Immature natural killer cell (primary cell): ENCODE data around the gene RIPOR1. TPM values are rescaled to one million over a fixed set of nuclear protein-coding genes. Genes with fewer than 3 reads are reported as not detected.
"Not testable (repeated sequence)": the region's sequence is repeated elsewhere in the genome, so short reads cannot be mapped to it uniquely, and the experiment has no call there.

Experiments
- DNase-seq, 3 donors: peaks; one replicate each; pipeline ENCODE4 v3.0.0; 2022; ENCODE audit warnings: mixed read lengths in 1 of 3
- H3K27ac Mint-ChIP-seq, 6 donors: one replicate each; pipeline ENCODE4 v1.8.0; 2020; ENCODE audit warnings: mixed read lengths in 6 of 6, mild to moderate bottlenecking in 5 of 6, inconsistent platforms in 4 of 6, moderate library complexity in 3 of 6
- H3K27me3 Mint-ChIP-seq, 3 donors: one replicate each; pipeline ENCODE4 v1.8.0; 2020 to 2021; ENCODE audit warnings: low read depth in 3 of 3, mild to moderate bottlenecking in 3 of 3, mixed read lengths in 3 of 3, moderate library complexity in 3 of 3, inconsistent platforms in 1 of 3
- H3K36me3 Mint-ChIP-seq, 3 donors: one replicate each; pipeline ENCODE4 v1.8.0; 2020; ENCODE audit warnings: mixed read lengths in 3 of 3, inconsistent platforms in 2 of 3, mild to moderate bottlenecking in 2 of 3
- H3K4me1 Mint-ChIP-seq, 2 donors: one replicate each; pipeline ENCODE4 v1.8.0; 2020; ENCODE audit warnings: inconsistent platforms in 2 of 2, mild to moderate bottlenecking in 2 of 2, mixed read lengths in 2 of 2, moderate library complexity in 1 of 2
- H3K4me3 Mint-ChIP-seq, 5 donors: one replicate each; pipeline ENCODE4 v1.8.0; 2020; ENCODE audit warnings: mild to moderate bottlenecking in 5 of 5, mixed read lengths in 5 of 5, inconsistent platforms in 3 of 5, moderate library complexity in 3 of 5
- H3K9me3 Mint-ChIP-seq, 6 donors: one replicate each; pipeline ENCODE4 v1.8.0; 2020; ENCODE audit warnings: mild to moderate bottlenecking in 6 of 6, mixed read lengths in 6 of 6, inconsistent platforms in 4 of 6, moderate library complexity in 3 of 6
- polyA plus RNA-seq, 3 donors: library from polyadenylated mRNA; unstranded; fragments of 300-500 nt; fragmentation: Illumina TruSeq; gene quantifications; one replicate each; pipeline ENCODE4 v1.2.3, GENCODE V29; 2021

RIPOR1 gene
- polyA plus RNA-seq: 1 to 10 TPM; 2.0 to 7.5 (median 3.3) TPM

GRCh38 chr16:67528222-67528869 lies at the start of gene RIPOR1:
Gene RIPOR1, plus strand, starts transcription at chr16:67528829. Its CDS starts 9,618 bp downstream, at chr16:67538447.
- Mint-ChIP-seq H3K36me3 (no peaks in the 10 kb centered on the region), H3K27ac (peak within 1 kb of the TSS in 5 of 6 donors; percentile 77 to 88 (median 83)), H3K4me3 (peak within 1 kb of the TSS; percentile 85 to 95 (median 87)), H3K9me3 (no peaks in the 10 kb centered on the region), H3K4me1 (peaks cover 20 to 22% of the 10 kb centered on the region in 2 donors), H3K27me3 (peaks cover 0 to 10% (median 6%) of the 10 kb centered on the region in 3 donors)
- DNase-seq: peak in 2 of 3 donors; percentile 36 to 41

- peaks cover 0 to 4% (median 0%) of the 10 kb centered on the region in 3 donors for H3K36me3 Mint-ChIP-seq
- H3K4me1 Mint-ChIP-seq: peaks cover 48 to 56% of the 10 kb centered on the region in 2 donors
- H3K4me3 Mint-ChIP-seq: peak within 1 kb of the TSS; percentile 98 to 100 (median 99)
- no peaks in the 10 kb centered on the region for H3K9me3 Mint-ChIP-seq
- H3K27ac Mint-ChIP-seq: peak within 1 kb of the TSS; percentile 96 to 100 (median 100)
- peaks cover 9 to 19% (median 12%) of the 10 kb centered on the region in 3 donors for H3K27me3 Mint-ChIP-seq
- peak; percentile 99 for DNase-seq
Observed at GRCh38 chr16:67480833-67481560, 47.6 kb upstream of the RIPOR1 start, which contains the start of gene ATP6V0D1. Gene ATP6V0D1, minus strand, starts transcription at chr16:67481157. Its CDS starts 71 bp downstream, at chr16:67481086.

GRCh38 chr16:67481561-67482232 lies 46.9 kb upstream of the RIPOR1 start:
- Mint-ChIP-seq H3K27ac (peak overlapping the region; percentile 96 to 100 (median 100)), H3K9me3 (no peaks in the 10 kb centered on the region), H3K4me3 (peak overlapping the region; percentile 98 to 100 (median 99)), H3K36me3 (peaks cover 0 to 4% (median 0%) of the 10 kb centered on the region in 3 donors), H3K4me1 (peaks cover 46 to 50% of the 10 kb centered on the region in 2 donors), H3K27me3 (peaks cover 9 to 19% (median 12%) of the 10 kb centered on the region in 3 donors)
- DNase-seq: peak in 2 of 3 donors; percentile 6 to 9

- H3K4me3 Mint-ChIP-seq: peak overlapping the region; percentile 98 to 100 (median 99)
- peaks cover 45 to 46% of the 10 kb centered on the region in 2 donors for H3K4me1 Mint-ChIP-seq
- peaks cover 9 to 19% (median 12%) of the 10 kb centered on the region in 3 donors for H3K27me3 Mint-ChIP-seq
- H3K36me3 Mint-ChIP-seq: peaks cover 0 to 4% (median 0%) of the 10 kb centered on the region in 3 donors
- H3K9me3 Mint-ChIP-seq: no peaks in the 10 kb centered on the region
- no peak for DNase-seq
- H3K27ac Mint-ChIP-seq: peak overlapping the region; percentile 96 to 100 (median 100)
Observed at GRCh38 chr16:67482233-67482924, 46.2 kb upstream of the RIPOR1 start.

- peaks cover 37 to 41% of the 10 kb centered on the region in 2 donors for H3K4me1 Mint-ChIP-seq
- no peak for DNase-seq
- H3K27ac Mint-ChIP-seq: peak within 1 kb of the TSS in 4 of 6 donors; percentile 7 to 100 (median 98)
- H3K4me3 Mint-ChIP-seq: peak within 1 kb of the TSS; percentile 98 to 100 (median 99)
- no peaks in the 10 kb centered on the region for H3K9me3 Mint-ChIP-seq
- peaks cover 0 to 7% (median 0%) of the 10 kb centered on the region in 3 donors for H3K36me3 Mint-ChIP-seq
- H3K27me3 Mint-ChIP-seq: peaks cover 9 to 19% (median 12%) of the 10 kb centered on the region in 3 donors
Observed at GRCh38 chr16:67483150-67483549, 45.5 kb upstream of the RIPOR1 start, which contains the start of gene AGRP. Gene AGRP, minus strand, starts transcription at chr16:67483547. Its CDS starts 149 bp downstream, at chr16:67483398.

- peaks cover 0 to 7% (median 1%) of the 10 kb centered on the region in 3 donors for H3K36me3 Mint-ChIP-seq
- no peak overlapping the region for H3K27ac Mint-ChIP-seq
- no peak overlapping the region for H3K4me3 Mint-ChIP-seq
- peaks cover 9 to 17% (median 12%) of the 10 kb centered on the region in 3 donors for H3K27me3 Mint-ChIP-seq
- H3K9me3 Mint-ChIP-seq: no peaks in the 10 kb centered on the region
- no peak for DNase-seq
- peaks cover 30 to 36% of the 10 kb centered on the region in 2 donors for H3K4me1 Mint-ChIP-seq
Observed at GRCh38 chr16:67483731-67484525, 44.7 kb upstream of the RIPOR1 start.

GRCh38 chr16:67486805-67487204 lies 41.8 kb upstream of the RIPOR1 start:
- Mint-ChIP-seq H3K4me3 (no peak overlapping the region), H3K27me3 (peaks cover 0 to 4% (median 0%) of the 10 kb centered on the region in 3 donors), H3K36me3 (peaks cover 0 to 7% (median 3%) of the 10 kb centered on the region in 3 donors), H3K9me3 (no peaks in the 10 kb centered on the region), H3K4me1 (peaks cover 10 to 11% of the 10 kb centered on the region in 2 donors), H3K27ac (peak overlapping the region in 1 of 6 donors; percentile 17)
- DNase-seq: no peak

GRCh38 chr16:67487561-67487960 lies 41.1 kb upstream of the RIPOR1 start:
- H3K36me3 Mint-ChIP-seq, H3K27ac Mint-ChIP-seq, H3K27me3 Mint-ChIP-seq, H3K4me1 Mint-ChIP-seq, H3K9me3 Mint-ChIP-seq, DNase-seq, H3K4me3 Mint-ChIP-seq: not testable (repeated sequence)

GRCh38 chr16:67489401-67490083 lies 39.1 kb upstream of the RIPOR1 start:
- Mint-ChIP-seq H3K4me1 (peaks cover 9 to 12% of the 10 kb centered on the region in 2 donors), H3K9me3 (no peaks in the 10 kb centered on the region), H3K36me3 (peaks cover 3 to 8% (median 4%) of the 10 kb centered on the region in 3 donors), H3K27me3 (peaks cover 0 to 2% (median 0%) of the 10 kb centered on the region in 3 donors), H3K4me3 (no peak overlapping the region), H3K27ac (peak overlapping the region in 1 of 6 donors; percentile 46)
- no peak for DNase-seq

- H3K36me3 Mint-ChIP-seq: peaks cover 3 to 8% (median 4%) of the 10 kb centered on the region in 3 donors
- no peak for DNase-seq
- no peaks in the 10 kb centered on the region for H3K9me3 Mint-ChIP-seq
- H3K4me3 Mint-ChIP-seq: no peak overlapping the region
- H3K4me1 Mint-ChIP-seq: peaks cover 12 to 15% of the 10 kb centered on the region in 2 donors
- peaks cover 0 to 2% (median 0%) of the 10 kb centered on the region in 3 donors for H3K27me3 Mint-ChIP-seq
- H3K27ac Mint-ChIP-seq: peak overlapping the region in 3 of 6 donors; percentile 46 to 80 (median 72)
Observed at GRCh38 chr16:67490335-67491096, 38.1 kb upstream of the RIPOR1 start.

- no peaks in the 10 kb centered on the region for H3K9me3 Mint-ChIP-seq
- no peak overlapping the region for H3K4me3 Mint-ChIP-seq
- H3K27me3 Mint-ChIP-seq: no peaks in the 10 kb centered on the region
- peak overlapping the region; percentile 69 to 91 (median 80) for H3K27ac Mint-ChIP-seq
- no peak for DNase-seq
- H3K4me1 Mint-ChIP-seq: peaks cover 24 to 48% of the 10 kb centered on the region in 2 donors
- H3K36me3 Mint-ChIP-seq: peaks cover under 1 to 11% (median 4%) of the 10 kb centered on the region in 3 donors
Observed at GRCh38 chr16:67499106-67499505, 29.5 kb upstream of the RIPOR1 start.
